ENCODE results near the gene CAPN3.

DNA sequence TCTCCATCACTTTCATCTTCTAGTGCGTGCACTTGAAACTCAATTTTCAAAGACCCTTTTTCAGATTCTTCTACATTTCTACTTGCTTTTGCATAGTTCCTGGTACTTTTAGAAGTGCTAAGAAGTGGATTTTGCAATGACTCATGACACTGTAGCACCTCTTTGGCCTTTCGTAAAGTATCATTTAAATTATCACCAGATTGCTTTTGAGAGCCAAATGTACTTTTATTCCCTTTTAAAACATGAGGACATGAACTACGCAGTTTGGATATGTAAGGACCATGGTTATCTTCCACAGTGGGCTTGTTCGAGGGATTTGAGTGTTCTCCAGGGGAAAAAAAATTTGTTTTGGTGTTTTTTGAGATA lies 91.1 kb downstream of the CAPN3 start:
- TF ChIP-seq, protein P1, sequence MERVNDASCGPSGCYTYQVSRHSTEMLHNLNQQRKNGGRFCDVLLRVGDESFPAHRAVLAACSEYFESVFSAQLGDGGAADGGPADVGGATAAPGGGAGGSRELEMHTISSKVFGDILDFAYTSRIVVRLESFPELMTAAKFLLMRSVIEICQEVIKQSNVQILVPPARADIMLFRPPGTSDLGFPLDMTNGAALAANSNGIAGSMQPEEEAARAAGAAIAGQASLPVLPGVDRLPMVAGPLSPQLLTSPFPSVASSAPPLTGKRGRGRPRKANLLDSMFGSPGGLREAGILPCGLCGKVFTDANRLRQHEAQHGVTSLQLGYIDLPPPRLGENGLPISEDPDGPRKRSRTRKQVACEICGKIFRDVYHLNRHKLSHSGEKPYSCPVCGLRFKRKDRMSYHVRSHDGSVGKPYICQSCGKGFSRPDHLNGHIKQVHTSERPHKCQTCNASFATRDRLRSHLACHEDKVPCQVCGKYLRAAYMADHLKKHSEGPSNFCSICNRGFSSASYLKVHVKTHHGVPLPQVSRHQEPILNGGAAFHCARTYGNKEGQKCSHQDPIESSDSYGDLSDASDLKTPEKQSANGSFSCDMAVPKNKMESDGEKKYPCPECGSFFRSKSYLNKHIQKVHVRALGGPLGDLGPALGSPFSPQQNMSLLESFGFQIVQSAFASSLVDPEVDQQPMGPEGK (CRISPR knock-in tag; IDR thresholded peaks at IDR 0.05; ENCODE audit: borderline replicate concordance): no peak
- TF ChIP-seq TOX (CRISPR knock-in tag; IDR thresholded peaks at IDR 0.05; ENCODE audit: borderline replicate concordance): no peak
